IMR-90 (cell line): ENCODE measurements around the gene RAB25. TPM values are rescaled to one million over a fixed set of nuclear protein-coding genes. Genes with fewer than 3 reads are reported as not detected.

ENCODE experiments used
- ATAC-seq: fragments of 200-7000 bp; cut with Tn5 transposase; 2 replicates; pipeline ENCODE4 v1.9.1; 2020; ENCODE audit warnings: low read depth, mild to moderate bottlenecking, moderate library complexity
- BruUV-seq: library from RNA; stranded (reverse); fragments of 400-500 nt; replicated peaks from 2 replicates; lab custom pipeline; 2021; lab: Mats Ljungman, UMichigan
- CTCF ChIA-PET: fragments of 300-600 bp; formaldehyde crosslinking; extraction: SDS; loops from one replicate; lab custom pipeline; 2021; ENCODE audit warnings: antibody characterized with exemption; lab: Yijun Ruan, JAX
- POLR2A ChIA-PET: fragments of 300-600 bp; sonication (Branson Sonifier 250); formaldehyde crosslinking; loops from one replicate; lab custom pipeline; 2022; ENCODE audit warnings: antibody characterized with exemption; ENCODE audit not compliant: unreplicated experiment; lab: Charles Lee
- DNase-seq: peaks from one replicate; pipeline ENCODE4 v3.0.0; 2013
- H2AFZ ChIP-seq: replicated peaks from 2 replicates; pipeline ENCODE3; 2013; ENCODE audit warnings: low read length, mild to moderate bottlenecking; ENCODE audit not compliant: poor library complexity
- H2AK5ac ChIP-seq: 2 replicates; pipeline ENCODE4 v1.6.1; 2013; ENCODE audit warnings: low read depth, low read length, inconsistent platforms
- H2AK9ac ChIP-seq: replicated peaks from 2 replicates; pipeline ENCODE3; 2013; ENCODE audit warnings: mild to moderate bottlenecking, low read depth, low read length, moderate library complexity; ENCODE audit not compliant: poor library complexity
- H2BK120ac ChIP-seq: 2 replicates; pipeline ENCODE4 v1.6.1; 2013; ENCODE audit warnings: low read depth, low read length, inconsistent platforms
- H2BK15ac ChIP-seq: 3 replicates; pipeline ENCODE4 v1.6.1; 2013; ENCODE audit warnings: low read depth, low read length, inconsistent platforms
- H2BK20ac ChIP-seq: 2 replicates; pipeline ENCODE4 v1.6.1; 2013; ENCODE audit warnings: low read depth, mild to moderate bottlenecking, inconsistent platforms, low read length, moderate library complexity
- H2BK5ac ChIP-seq: 2 replicates; pipeline ENCODE4 v1.6.1; 2013; ENCODE audit warnings: mild to moderate bottlenecking, low read depth, low read length, inconsistent platforms; ENCODE audit not compliant: poor library complexity, severe bottlenecking
- H3K14ac ChIP-seq: replicated peaks from 2 replicates; pipeline ENCODE4 v1.6.1; 2013; ENCODE audit warnings: low read depth, low read length, inconsistent platforms
- H3K18ac ChIP-seq: 2 replicates; pipeline ENCODE4 v1.6.1; 2013; ENCODE audit warnings: low read depth, low read length, control low read depth
- H3K23ac ChIP-seq: 2 replicates; pipeline ENCODE4 v1.6.1; 2013; ENCODE audit warnings: low read depth, low read length, inconsistent platforms
- H3K27ac ChIP-seq: 2 replicates; pipeline ENCODE4 v1.5.1; 2013; ENCODE audit warnings: mild to moderate bottlenecking, control low read depth, low read length; ENCODE audit not compliant: insufficient read depth
- H3K27me3 ChIP-seq: 2 replicates; pipeline ENCODE4 v1.6.1; 2013; ENCODE audit warnings: low read length; ENCODE audit not compliant: control insufficient read depth, insufficient read depth
- H3K36me3 ChIP-seq: 2 replicates; pipeline ENCODE4 v1.6.1; 2013; ENCODE audit warnings: low read length, mixed read lengths; ENCODE audit not compliant: control insufficient read depth, insufficient read depth
- H3K4ac ChIP-seq: 2 replicates; pipeline ENCODE4 v1.6.1; 2013; ENCODE audit warnings: low read depth, low read length, inconsistent platforms
- H3K4me1 ChIP-seq: 2 replicates; pipeline ENCODE4 v1.6.1; 2013; ENCODE audit warnings: low read length, mixed read lengths; ENCODE audit not compliant: control insufficient read depth, insufficient read depth
- H3K4me2 ChIP-seq: 2 replicates; pipeline ENCODE4 v1.6.1; 2013; ENCODE audit warnings: low read depth, mild to moderate bottlenecking, control low read depth, low read length, moderate library complexity
- H3K4me3 ChIP-seq: 2 replicates; pipeline ENCODE4 v1.5.1; 2013; ENCODE audit warnings: low read depth, mild to moderate bottlenecking, control low read depth, low read length, moderate library complexity; ENCODE audit not compliant: insufficient read depth
- H3K56ac ChIP-seq: 2 replicates; pipeline ENCODE4 v1.6.1; 2013; ENCODE audit warnings: low read length, inconsistent platforms; ENCODE audit not compliant: insufficient read depth; ENCODE audit errors: extremely low read depth
- H3K79me1 ChIP-seq, 2 experiments: 2 replicates each; pipeline ENCODE4 v1.6.1; 2013; ENCODE audit warnings: low read length in 2 of 2, inconsistent platforms in 1 of 2, low read depth in 1 of 2
- H3K9ac ChIP-seq: 2 replicates; pipeline ENCODE4 v1.6.1; 2013; ENCODE audit warnings: low read depth, low read length, control low read depth
- H3K9me1 ChIP-seq: 2 replicates; pipeline ENCODE4 v1.6.1; 2013; ENCODE audit warnings: low read length, inconsistent platforms; ENCODE audit not compliant: insufficient read depth
- H3K9me3 ChIP-seq: 2 replicates; pipeline ENCODE4 v1.6.1; 2013; ENCODE audit warnings: low read length; ENCODE audit not compliant: control insufficient read depth, insufficient read depth
- H4K20me1 ChIP-seq: 2 replicates; pipeline ENCODE4 v1.6.1; 2013; ENCODE audit warnings: low read length, inconsistent platforms; ENCODE audit not compliant: insufficient read depth
- H4K5ac ChIP-seq: 2 replicates; pipeline ENCODE4 v1.6.1; 2013; ENCODE audit warnings: mild to moderate bottlenecking, low read depth, low read length, control low read depth
- H4K8ac ChIP-seq, 2 experiments: 2 replicates each; pipeline ENCODE4 v1.6.1; 2013; ENCODE audit warnings: low read depth in 2 of 2, low read length in 2 of 2, control low read depth in 1 of 2, inconsistent platforms in 1 of 2
- H4K91ac ChIP-seq: 2 replicates; pipeline ENCODE4 v1.6.1; 2013; ENCODE audit warnings: low read depth, low read length, inconsistent platforms; ENCODE audit not compliant: insufficient read depth
- CEBPB ChIP-seq: IDR thresholded peaks from 2 replicates; pipeline ENCODE4 v1.6.1; 2012; ENCODE audit warnings: low read depth, low read length, improper control_type of control experiment
- CHD1 ChIP-seq: IDR thresholded peaks from 2 replicates; pipeline ENCODE4 v1.6.1; 2012; ENCODE audit warnings: low read depth, low read length, improper control_type of control experiment
- FOS ChIP-seq: fragments of 150-350 bp; IDR thresholded peaks from 2 replicates; pipeline ENCODE4 v1.6.1; 2016; ENCODE audit warnings: low read depth, low read length
- MAFK ChIP-seq: IDR thresholded peaks from 2 replicates; pipeline ENCODE4 v1.6.1; 2012; ENCODE audit warnings: low read depth, low read length, improper control_type of control experiment
- MAZ ChIP-seq: IDR thresholded peaks from 2 replicates; pipeline ENCODE4 v1.6.1; 2012; ENCODE audit warnings: low read depth, mild to moderate bottlenecking, low read length, improper control_type of control experiment, moderate library complexity, borderline replicate concordance
- MXI1 ChIP-seq: IDR thresholded peaks from 2 replicates; pipeline ENCODE4 v1.6.1; 2012; ENCODE audit warnings: low read depth, mild to moderate bottlenecking, low read length, moderate library complexity, borderline replicate concordance
- POLR2A ChIP-seq: IDR thresholded peaks from 2 replicates; pipeline ENCODE4 v1.6.1; 2012; ENCODE audit warnings: mild to moderate bottlenecking, low read depth, low read length
- RAD21 ChIP-seq: IDR thresholded peaks from 2 replicates; pipeline ENCODE4 v1.6.1; 2012; ENCODE audit warnings: low read length, improper control_type of control experiment
- RCOR1 ChIP-seq: IDR thresholded peaks from 2 replicates; pipeline ENCODE4 v1.6.1; 2012; ENCODE audit warnings: mild to moderate bottlenecking, low read length, improper control_type of control experiment; ENCODE audit not compliant: insufficient replicate concordance
- SMC3 ChIP-seq: fragments of 150-350 bp; IDR thresholded peaks from 2 replicates; pipeline ENCODE4 v1.6.1; 2016; ENCODE audit warnings: low read depth, mild to moderate bottlenecking, antibody characterized with exemption, low read length, moderate library complexity
- WGBS, 2 experiments: methylation state at CpG; one replicate each; pipeline versions ENCODE4 v1.1.5 to v1.1.7; 2013; ENCODE audit warnings: missing lambda C conversion rate in 2 of 2; ENCODE audit not compliant: insufficient read length in 1 of 2; ENCODE audit errors: extremely low coverage in 2 of 2; 5-methylcytosine and 5-hydroxymethylcytosine counted together
- dilution Hi-C: fragments of 300-500 bp; cut with HindIII; formaldehyde crosslinking; loops from one replicate; pipeline ENCODE4 v1.14.3; 2018; ENCODE audit warnings: low sequenced_read_pairs; ENCODE audit not compliant: unreplicated experiment
- in situ Hi-C: fragments of 300-500 bp; cut with MboI; formaldehyde crosslinking; loops from 3 replicates; pipeline ENCODE4 v1.14.3; 2019; ENCODE audit warnings: low sequenced_read_pairs, inconsistent platforms, mixed read lengths
- intact Hi-C: fragments of 100-400 bp; cut with micrococcal nuclease; formaldehyde crosslinking; loops from 2 replicates; pipeline ENCODE4 v1.10.0; 2022
- polyA plus RNA-seq, 3 experiments: library from polyadenylated mRNA; depleted of rRNA; stranded (reverse); fragments of >200 nt; gene quantifications; 2 replicates each; pipeline ENCODE4 v1.2.3, GENCODE V29; 2012; ENCODE audit warnings: low replicate concordance in 1 of 3
- total RNA-seq: library from RNA; depleted of rRNA; stranded (reverse); fragments of >200 nt; gene quantifications from 2 replicates; pipeline ENCODE4 v1.2.3, GENCODE V29; 2012
- TF ChIP-seq, protein P1 (sequence below): fragments of 150-350 bp; IDR thresholded peaks from 2 replicates; pipeline ENCODE4 v1.6.1; 2017; ENCODE audit warnings: mild to moderate bottlenecking, antibody characterized with exemption, low read length, low read depth
- TF ChIP-seq, protein P2 (sequence below): fragments of 150-350 bp; IDR thresholded peaks from 2 replicates; pipeline ENCODE4 v1.6.1; 2016; ENCODE audit warnings: low read depth, mild to moderate bottlenecking, low read length, moderate library complexity, borderline replicate concordance
- TF ChIP-seq, protein P3 (sequence below): conservative IDR thresholded peaks from 2 replicates; pipeline ENCODE4 v1.5.1; 2012; ENCODE audit warnings: mild to moderate bottlenecking, low read depth, low read length, improper control_type of control experiment

Gene RAB25
- total and polyA plus RNA-seq, 2 of the 4 experiments (the other 2 are of a cell fraction): not detected

DNA sequence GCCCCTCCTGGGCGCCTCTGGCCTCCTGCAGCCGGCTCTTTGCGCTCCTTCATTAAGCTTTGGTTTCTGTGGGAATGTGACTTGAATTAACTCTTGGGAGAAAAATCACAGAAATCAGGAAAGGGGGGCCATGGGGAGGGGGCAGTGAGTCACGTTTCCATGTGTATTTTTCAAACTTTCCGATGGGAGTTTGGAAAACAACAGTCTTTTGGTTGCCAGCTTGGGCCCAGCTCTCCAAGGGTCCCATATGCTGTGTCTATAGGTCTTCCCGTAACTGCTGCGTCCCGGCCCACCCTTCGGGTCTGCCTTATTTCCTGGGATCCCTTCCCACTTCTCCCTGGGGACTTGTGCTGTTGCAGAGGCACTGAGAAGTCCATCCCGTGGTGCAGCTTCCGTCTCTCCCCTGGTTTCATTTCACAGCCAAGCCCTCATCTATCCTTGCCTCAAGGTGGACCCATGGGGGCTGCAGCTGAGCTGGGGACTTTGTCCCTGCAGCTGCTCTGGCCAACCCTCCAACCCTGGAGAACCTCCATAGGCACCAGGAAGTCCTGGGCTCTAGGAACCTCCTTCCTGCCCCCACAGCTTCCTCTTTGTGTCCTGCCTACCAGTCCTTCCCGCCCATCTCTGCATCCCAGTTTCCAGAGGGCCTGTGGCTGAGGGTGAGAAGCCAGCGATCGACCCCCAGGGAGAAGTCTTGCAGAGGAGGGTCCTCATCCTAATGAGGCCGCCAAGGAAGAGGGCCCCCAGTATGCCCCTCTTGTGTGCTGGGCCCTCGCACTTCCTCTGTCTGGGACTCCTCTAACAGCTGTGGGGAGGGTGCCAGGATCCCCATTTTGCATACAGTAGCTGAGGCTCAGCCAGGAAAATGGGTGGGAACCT lies 41.9 kb downstream of the RAB25 start:
- Histone ChIP-seq H2BK20ac (peak overlapping the region; percentile 46), H3K79me1 (peaks cover 27 to 75% of the 10 kb centered on the region in 2 experiments), H3K4me2 (peak overlapping the region; percentile 38), H4K8ac (peak overlapping the region; percentile 85 to 87), H3K9me1 (peaks cover 43% of the 10 kb centered on the region), H3K23ac (peak overlapping the region; percentile 78), H3K27me3 (no peaks in the 10 kb centered on the region), H4K91ac (peak overlapping the region; percentile 94), H2BK15ac (peak overlapping the region; percentile 96; the same call in 2 of the 3 replicates), H3K4me3 (no peak overlapping the region), H2AFZ (peak overlapping the region; percentile 78), H4K20me1 (no peaks in the 10 kb centered on the region), H3K14ac (peak overlapping the region; percentile 96), H3K4ac (peak overlapping the region; percentile 97), H3K27ac (peak overlapping the region; percentile 73), H2AK5ac (peak overlapping the region; percentile 96), H2BK5ac (peak overlapping the region; percentile 69), H3K18ac (peak overlapping the region; percentile 40), H2AK9ac (peak overlapping the region; percentile 96), H3K9me3 (no peaks in the 10 kb centered on the region), H3K36me3 (no peaks in the 10 kb centered on the region), H3K56ac (no peak overlapping the region), H3K9ac (peak overlapping the region; percentile 6; the same call in 1 of the 2 replicates), H2BK120ac (peak overlapping the region; percentile 95), H3K4me1 (peaks cover 50% of the 10 kb centered on the region), H4K5ac (peak overlapping the region; percentile 73)
- DNase-seq (peak; percentile 57), ATAC-seq (no peak)
- in situ Hi-C loops: no loop called here
- WGBS, 2 experiments: 35% methylated on average over 6 of the region's 16 CpGs; no CpG with 5 or more reads in 1 of the 2 experiments
- POLR2A ChIA-PET: interaction anchor here (0.7 kb wide), 2 partner anchors 23 to 574 kb away, joined by 11 to 13 read pairs; no protein-coding TSS in a partner anchor
- no TSS peak for BruUV-seq
- dilution Hi-C loops: no loop called here
- CTCF ChIA-PET: interaction anchor here (1.3 to 1.8 kb wide), 2 partner anchors 12 to 27 kb away, joined by 5 read pairs; no protein-coding TSS in a partner anchor
- intact Hi-C loops: no loop called here
- no peak for TF ChIP-seq RAD21
- TF ChIP-seq, protein P1, sequence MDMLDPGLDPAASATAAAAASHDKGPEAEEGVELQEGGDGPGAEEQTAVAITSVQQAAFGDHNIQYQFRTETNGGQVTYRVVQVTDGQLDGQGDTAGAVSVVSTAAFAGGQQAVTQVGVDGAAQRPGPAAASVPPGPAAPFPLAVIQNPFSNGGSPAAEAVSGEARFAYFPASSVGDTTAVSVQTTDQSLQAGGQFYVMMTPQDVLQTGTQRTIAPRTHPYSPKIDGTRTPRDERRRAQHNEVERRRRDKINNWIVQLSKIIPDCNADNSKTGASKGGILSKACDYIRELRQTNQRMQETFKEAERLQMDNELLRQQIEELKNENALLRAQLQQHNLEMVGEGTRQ: no peak
- no peak for TF ChIP-seq CHD1
- TF ChIP-seq POLR2A: no peak; the same call in none of the 2 replicates
- no peak for TF ChIP-seq CEBPB
- TF ChIP-seq MAZ: 0 out of 2 replicates have a peak, but pooled peaks have one; percentile 34
- TF ChIP-seq, protein P2, sequence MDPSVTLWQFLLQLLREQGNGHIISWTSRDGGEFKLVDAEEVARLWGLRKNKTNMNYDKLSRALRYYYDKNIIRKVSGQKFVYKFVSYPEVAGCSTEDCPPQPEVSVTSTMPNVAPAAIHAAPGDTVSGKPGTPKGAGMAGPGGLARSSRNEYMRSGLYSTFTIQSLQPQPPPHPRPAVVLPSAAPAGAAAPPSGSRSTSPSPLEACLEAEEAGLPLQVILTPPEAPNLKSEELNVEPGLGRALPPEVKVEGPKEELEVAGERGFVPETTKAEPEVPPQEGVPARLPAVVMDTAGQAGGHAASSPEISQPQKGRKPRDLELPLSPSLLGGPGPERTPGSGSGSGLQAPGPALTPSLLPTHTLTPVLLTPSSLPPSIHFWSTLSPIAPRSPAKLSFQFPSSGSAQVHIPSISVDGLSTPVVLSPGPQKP: no peak
- TF ChIP-seq, protein P3, sequence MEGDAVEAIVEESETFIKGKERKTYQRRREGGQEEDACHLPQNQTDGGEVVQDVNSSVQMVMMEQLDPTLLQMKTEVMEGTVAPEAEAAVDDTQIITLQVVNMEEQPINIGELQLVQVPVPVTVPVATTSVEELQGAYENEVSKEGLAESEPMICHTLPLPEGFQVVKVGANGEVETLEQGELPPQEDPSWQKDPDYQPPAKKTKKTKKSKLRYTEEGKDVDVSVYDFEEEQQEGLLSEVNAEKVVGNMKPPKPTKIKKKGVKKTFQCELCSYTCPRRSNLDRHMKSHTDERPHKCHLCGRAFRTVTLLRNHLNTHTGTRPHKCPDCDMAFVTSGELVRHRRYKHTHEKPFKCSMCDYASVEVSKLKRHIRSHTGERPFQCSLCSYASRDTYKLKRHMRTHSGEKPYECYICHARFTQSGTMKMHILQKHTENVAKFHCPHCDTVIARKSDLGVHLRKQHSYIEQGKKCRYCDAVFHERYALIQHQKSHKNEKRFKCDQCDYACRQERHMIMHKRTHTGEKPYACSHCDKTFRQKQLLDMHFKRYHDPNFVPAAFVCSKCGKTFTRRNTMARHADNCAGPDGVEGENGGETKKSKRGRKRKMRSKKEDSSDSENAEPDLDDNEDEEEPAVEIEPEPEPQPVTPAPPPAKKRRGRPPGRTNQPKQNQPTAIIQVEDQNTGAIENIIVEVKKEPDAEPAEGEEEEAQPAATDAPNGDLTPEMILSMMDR: no peak
- no peak for TF ChIP-seq SMC3
- TF ChIP-seq RCOR1: no peak
- TF ChIP-seq FOS: no peak; the same call in 1 of the 2 replicates
- no peak for TF ChIP-seq MXI1
- TF ChIP-seq MAFK: no peak
